ENCODE results near the gene ATP9B.

Gene ATP9B

GRCh38 chr18:79423211-79424007, 354.2 kb downstream of the ATP9B start:
- H3K4me1 Mint-ChIP-seq, result peaks cover 8% of the 10 kb centered on the region
- H3K4me3 Mint-ChIP-seq, result no peak overlapping the region
- no peak overlapping the region for H3K27ac Mint-ChIP-seq
- no peak for DNase-seq
- CTCF ChIA-PET, result no interaction called here
- peaks cover 28% of the 10 kb centered on the region for H3K36me3 Mint-ChIP-seq
- H3K27me3 Mint-ChIP-seq, result no peaks in the 10 kb centered on the region
- H3K9me3 Mint-ChIP-seq, result no peaks in the 10 kb centered on the region

- Mint-ChIP-seq H3K27me3 (no peaks in the 10 kb centered on the region), H3K27ac (no peak overlapping the region), H3K4me3 (no peak overlapping the region), H3K9me3 (no peaks in the 10 kb centered on the region), H3K36me3 (peaks cover 28% of the 10 kb centered on the region), H3K4me1 (peaks cover 8% of the 10 kb centered on the region)
- CTCF ChIA-PET, result no interaction called here
- no peak for DNase-seq
These were observed 354.9 kb downstream of the ATP9B start for GRCh38 chr18:79424008-79424565.

GRCh38 chr18:79424880-79425568, 355.8 kb downstream of the ATP9B start:
- CTCF ChIA-PET, result no interaction called here
- Mint-ChIP-seq H3K4me1 (peaks cover 10% of the 10 kb centered on the region), H3K4me3 (no peak overlapping the region), H3K27ac (peak overlapping the region; percentile 50), H3K36me3 (peaks cover 27% of the 10 kb centered on the region), H3K9me3 (no peaks in the 10 kb centered on the region), H3K27me3 (no peaks in the 10 kb centered on the region)
- no peak for DNase-seq

GRCh38 chr18:79425569-79425886, 356.3 kb downstream of the ATP9B start:
- H3K4me3 Mint-ChIP-seq, result no peak overlapping the region
- H3K27ac Mint-ChIP-seq, result peak overlapping the region; percentile 75
- H3K9me3 Mint-ChIP-seq, result no peaks in the 10 kb centered on the region
- CTCF ChIA-PET, result no interaction called here
- H3K4me1 Mint-ChIP-seq, result peaks cover 10% of the 10 kb centered on the region
- H3K27me3 Mint-ChIP-seq, result no peaks in the 10 kb centered on the region
- peaks cover 23% of the 10 kb centered on the region for H3K36me3 Mint-ChIP-seq
- no peak for DNase-seq

- Mint-ChIP-seq H3K4me3 (no peak overlapping the region), H3K36me3 (peaks cover 21% of the 10 kb centered on the region), H3K4me1 (peaks cover 10% of the 10 kb centered on the region), H3K27ac (no peak overlapping the region), H3K9me3 (no peaks in the 10 kb centered on the region), H3K27me3 (no peaks in the 10 kb centered on the region)
- CTCF ChIA-PET, result no interaction called here
- no peak for DNase-seq
These were observed 357.4 kb downstream of the ATP9B start for GRCh38 chr18:79426376-79427300.

- H3K9me3 Mint-ChIP-seq, result no peaks in the 10 kb centered on the region
These were observed 358.4 kb downstream of the ATP9B start for GRCh38 chr18:79427368-79428225.

More at GRCh38 chr18:79427368-79428225, 358.4 kb downstream of the ATP9B start:
- no peak for DNase-seq
- CTCF ChIA-PET, result no interaction called here
- Mint-ChIP-seq H3K27me3 (no peaks in the 10 kb centered on the region), H3K4me3 (no peak overlapping the region), H3K27ac (no peak overlapping the region), H3K36me3 (peaks cover 17% of the 10 kb centered on the region), H3K4me1 (peaks cover 10% of the 10 kb centered on the region)
